AG04449 (cell line): Measurements from ENCODE around the gene HOXC9.
"Not testable (repeated sequence)": the region's sequence is repeated elsewhere in the genome, so short reads cannot be mapped to it uniquely, and the experiment has no call there.

Experiments used
- CTCF ChIA-PET: fragments of 350-600 bp; formaldehyde crosslinking; extraction: SDS; loops from one replicate; lab custom pipeline; 2021; ENCODE audit warnings: antibody characterized with exemption; lab: Yijun Ruan, JAX
- POLR2A ChIA-PET: fragments of 400-600, 350-600 bp; formaldehyde crosslinking; extraction: SDS; loops from one replicate; lab custom pipeline; 2020; ENCODE audit warnings: antibody characterized with exemption, inconsistent platforms; lab: Yijun Ruan, JAX
- DNase-seq: peaks from one replicate; pipeline ENCODE4 v3.0.0-alpha.2; 2010; ENCODE audit warnings: low read depth, low spot score
- H3K4me3 ChIP-seq: 2 replicates; pipeline ENCODE4 v1.5.1; 2011; ENCODE audit warnings: low read depth, mild to moderate bottlenecking, control low read depth, low read length
- CTCF ChIP-seq: IDR thresholded peaks from one replicate; pipeline ENCODE4 v1.5.1; 2011; ENCODE audit warnings: mild to moderate bottlenecking, moderate library complexity, low read length, control low read depth, inconsistent platforms; ENCODE audit not compliant: insufficient read depth; ENCODE audit errors: missing control alignments

The HOXC9 gene

DNA sequence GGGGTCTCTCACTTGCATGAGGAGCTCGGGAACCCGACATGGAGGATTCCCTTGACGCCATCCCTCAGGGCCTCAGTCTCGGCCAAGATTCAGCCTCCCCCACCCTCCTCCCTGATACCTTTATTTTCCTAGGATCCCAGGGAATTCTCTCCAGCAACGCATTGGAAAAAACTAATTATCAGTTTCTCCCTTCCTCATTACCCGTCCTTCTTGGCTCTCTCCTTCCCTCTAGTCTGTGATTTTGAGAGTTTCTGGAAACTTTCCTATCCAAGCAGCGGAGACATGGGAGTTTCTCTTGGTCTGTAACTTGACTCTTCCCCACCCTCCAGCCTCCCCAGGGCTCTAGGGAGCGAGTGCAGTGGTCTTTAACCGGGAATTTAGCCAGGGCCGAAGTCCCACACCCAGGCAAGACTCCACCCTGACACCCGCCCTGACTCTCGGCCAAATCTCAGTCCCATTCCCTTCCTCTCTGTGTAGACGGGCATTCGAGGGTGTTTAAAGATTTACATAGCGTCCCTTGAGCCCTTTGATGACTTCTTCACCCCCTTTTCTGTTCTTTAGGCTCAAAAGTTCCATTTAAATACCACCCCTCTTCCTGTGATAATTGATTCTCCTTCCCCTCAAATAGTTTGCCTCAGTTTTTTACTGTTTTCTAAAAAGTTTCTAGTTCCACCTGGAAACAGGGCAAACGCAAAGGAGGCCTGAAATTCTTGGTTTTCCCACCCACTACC lies 39.6 kb downstream of the HOXC9 start:
- no peak for TF ChIP-seq CTCF
- POLR2A ChIA-PET, result no interaction called here
- CTCF ChIA-PET, result interaction anchor here (1.2 to 23.4 kb wide), 6 partner anchors 7 to 177 kb away, joined by 3 to 908 read pairs (median 10); partner anchors contain the start of genes HOXC5, HOXC8, HOXC9 and SMUG1
- H3K4me3 ChIP-seq, result no peak overlapping the region
- no peak for DNase-seq

- no peak for TF ChIP-seq CTCF
- no peak overlapping the region for H3K4me3 ChIP-seq
- POLR2A ChIA-PET, result no interaction called here
- CTCF ChIA-PET, result interaction anchor here (1.0 to 23.4 kb wide), 8 partner anchors 8 to 176 kb away, joined by 3 to 908 read pairs (median 5); partner anchors contain the start of genes HOXC10, HOXC5, HOXC8 and SMUG1
- no peak for DNase-seq
These were observed 40.2 kb downstream of the HOXC9 start for GRCh38 chr12:54040148-54040494.

DNA sequence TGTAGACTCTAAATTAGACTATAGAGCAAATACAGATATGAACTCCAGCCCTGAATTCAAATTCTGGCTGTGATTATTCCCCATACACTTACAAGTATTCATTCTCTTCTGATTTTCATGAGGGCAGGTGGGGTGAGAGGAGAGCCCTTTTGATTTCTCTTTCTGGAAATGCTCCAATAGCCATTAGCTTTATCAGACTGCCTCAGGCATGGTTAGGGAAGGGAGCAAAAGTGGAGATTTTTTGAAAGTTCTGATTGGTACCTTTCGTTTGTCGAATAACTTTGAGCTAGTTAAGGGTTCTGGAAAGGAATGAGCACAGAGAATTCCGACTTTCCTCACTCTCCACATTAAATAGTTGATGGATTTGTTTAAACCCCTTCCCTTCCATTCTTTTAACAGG lies 40.7 kb downstream of the HOXC9 start:
- ChIA-PET CTCF (interaction anchor here (0.8 to 23.4 kb wide), 13 partner anchors 8 to 176 kb away, joined by 3 to 908 read pairs (median 4); partner anchors contain the start of genes HOXC10, HOXC4, HOXC5 and HOXC8), POLR2A (no interaction called here)
- no peak for TF ChIP-seq CTCF
- H3K4me3 ChIP-seq, result no peak overlapping the region
- DNase-seq, result no peak

GRCh38 chr12:54041097-54041690 lies 41.2 kb downstream of the HOXC9 start:
- ChIA-PET CTCF (interaction anchor here (0.8 to 23.4 kb wide), 13 partner anchors 9 to 175 kb away, joined by 3 to 908 read pairs (median 4); partner anchors contain the start of genes HOXC10, HOXC4, HOXC5 and HOXC8), POLR2A (interaction anchor here (0.6 to 0.7 kb wide), 2 partner anchors 15 to 24 kb away, joined by 3 read pairs; no protein-coding TSS in a partner anchor)
- H3K4me3 ChIP-seq, result no peak overlapping the region

GRCh38 chr12:54042033-54042432 lies 42.1 kb downstream of the HOXC9 start:
- H3K4me3 ChIP-seq, DNase-seq: not testable (repeated sequence)
- CTCF ChIA-PET, result interaction anchor here (1.9 to 23.4 kb wide), 3 partner anchors 10 to 156 kb away, joined by 5 to 908 read pairs (median 16); partner anchors contain the start of genes HOXC10, HOXC5 and SMUG1
- POLR2A ChIA-PET, result interaction anchor here (0.6 kb wide), 1 partner anchor 16 kb away, joined by 3 read pairs; no protein-coding TSS in a partner anchor

More at GRCh38 chr12:54041097-54041690, 41.2 kb downstream of the HOXC9 start:
- DNase-seq, result no peak
- no peak for TF ChIP-seq CTCF

DNA sequence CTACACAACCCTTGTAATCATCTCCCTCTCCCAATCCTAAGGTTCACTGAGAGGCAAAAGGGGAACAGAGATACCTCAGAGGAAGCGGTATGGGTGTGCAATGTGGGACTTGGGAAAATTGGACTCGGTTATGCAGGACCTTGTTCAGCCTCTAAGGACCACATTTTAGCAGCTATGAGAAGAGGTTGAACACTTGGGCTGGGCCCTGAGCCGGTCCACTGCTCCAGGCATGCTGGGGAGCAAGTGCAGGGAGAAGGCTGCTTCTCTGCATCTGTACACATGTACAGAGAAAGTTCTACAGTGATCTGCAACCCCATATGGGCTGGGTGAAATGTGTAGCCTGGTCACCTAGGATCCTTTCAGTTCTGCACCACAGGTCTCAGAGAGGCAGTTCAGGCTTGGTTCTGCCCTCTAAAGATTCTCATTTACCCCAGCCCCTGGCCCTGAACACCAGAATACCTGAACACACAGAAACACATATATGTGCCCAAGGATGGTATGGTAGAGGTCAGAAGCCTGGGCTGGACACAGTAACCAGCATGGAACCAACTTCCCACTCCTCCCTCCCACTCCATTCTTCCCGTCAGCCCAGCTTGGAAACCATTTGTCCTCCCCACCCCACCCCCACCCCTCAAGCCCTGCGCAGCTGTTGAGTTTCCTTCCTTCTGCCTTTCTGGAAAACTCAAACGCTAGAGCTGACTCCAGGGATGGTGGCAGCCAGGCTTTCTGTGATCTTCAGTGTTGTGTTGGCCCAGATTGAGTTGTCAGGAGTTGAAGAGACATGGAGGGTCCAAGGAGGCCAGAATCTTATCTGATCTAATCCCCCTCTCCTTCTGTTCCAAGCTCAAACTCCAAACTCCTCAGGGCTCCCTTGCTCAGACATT lies 43.3 kb downstream of the HOXC9 start:
- no peak for DNase-seq
- CTCF ChIA-PET, result interaction anchor here (1.4 to 2.9 kb wide), 4 partner anchors 8 to 171 kb away, joined by 4 to 17 read pairs (median 10); partner anchors contain the start of gene HOXC5
- TF ChIP-seq CTCF, result no peak
- POLR2A ChIA-PET, result no interaction called here
- no peak overlapping the region for H3K4me3 ChIP-seq
